GM19452 (cell line): Measurements from ENCODE around the gene STK17A.
A peak's percentile ranks its signal among the peaks of the same experiment; 100 is the strongest.
"Not testable (repeated sequence)": the region's sequence is repeated elsewhere in the genome, so short reads cannot be mapped to it uniquely, and the experiment has no call there.

Experiments
- ATAC-seq: cut with Tn5 transposase; IDR thresholded peaks from one replicate; pipeline ENCODE4 v1.9.1; 2021; ENCODE audit not compliant: unreplicated experiment

The STK17A gene

DNA sequence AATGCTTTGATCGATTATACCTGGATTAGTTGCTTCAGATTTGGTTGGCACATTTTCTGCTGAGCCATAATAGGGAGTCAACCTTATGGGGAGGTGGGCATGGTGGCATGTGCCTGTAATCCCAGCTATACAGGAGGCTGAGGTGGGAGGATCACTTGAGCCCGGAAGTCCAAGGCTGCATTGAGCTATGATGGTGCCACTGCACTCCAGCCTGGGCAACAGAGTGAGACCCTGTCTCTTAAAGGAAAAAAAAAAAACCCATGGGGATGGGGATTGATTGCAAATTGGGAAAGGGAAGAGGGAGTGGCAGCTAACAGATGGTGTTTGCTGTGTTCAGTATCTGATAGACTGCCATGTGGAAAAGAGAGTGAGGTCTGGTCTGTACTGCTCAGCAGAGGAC is 11.1 kb downstream of the STK17A start:
- no peak for ATAC-seq

DNA sequence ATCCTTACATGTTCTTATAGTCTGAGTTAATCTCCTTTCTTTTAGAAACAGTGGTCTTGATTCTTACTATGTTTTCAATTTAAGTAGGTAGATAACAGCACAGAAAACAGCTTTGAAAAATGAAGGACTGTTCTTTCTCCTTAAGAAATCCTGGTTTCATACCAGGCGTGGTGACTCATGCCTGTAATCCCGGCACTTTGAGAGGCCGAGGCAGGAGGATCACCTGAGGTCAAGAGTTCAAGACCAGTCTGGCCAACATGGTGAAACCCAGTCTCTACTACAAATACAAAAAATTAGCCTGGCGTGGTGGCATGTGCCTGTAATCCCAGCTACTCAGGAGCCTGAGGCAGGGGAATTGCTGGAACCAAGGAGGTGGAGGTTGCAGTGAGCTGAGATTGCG is 13.5 kb downstream of the STK17A start:
- ATAC-seq: not testable (repeated sequence)

DNA sequence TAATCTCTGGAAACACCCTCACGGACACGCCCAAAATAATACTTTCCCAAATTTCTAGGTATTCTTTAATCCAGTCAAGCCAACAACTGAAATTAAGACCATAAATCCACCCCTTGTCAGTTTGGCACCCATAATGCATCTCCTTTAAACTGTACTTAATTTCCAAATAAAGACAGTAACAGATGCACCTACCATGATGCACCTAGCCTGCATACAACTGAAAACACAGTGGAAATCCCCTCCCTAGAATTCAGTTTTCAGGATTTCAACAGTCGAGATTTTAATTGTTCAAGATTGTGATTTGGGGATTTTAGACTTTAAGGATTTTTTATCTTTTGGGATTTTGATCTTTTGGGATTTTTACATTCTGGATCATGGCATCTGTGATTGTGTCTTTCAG is 17.1 kb downstream of the STK17A start:
- ATAC-seq: no peak

DNA sequence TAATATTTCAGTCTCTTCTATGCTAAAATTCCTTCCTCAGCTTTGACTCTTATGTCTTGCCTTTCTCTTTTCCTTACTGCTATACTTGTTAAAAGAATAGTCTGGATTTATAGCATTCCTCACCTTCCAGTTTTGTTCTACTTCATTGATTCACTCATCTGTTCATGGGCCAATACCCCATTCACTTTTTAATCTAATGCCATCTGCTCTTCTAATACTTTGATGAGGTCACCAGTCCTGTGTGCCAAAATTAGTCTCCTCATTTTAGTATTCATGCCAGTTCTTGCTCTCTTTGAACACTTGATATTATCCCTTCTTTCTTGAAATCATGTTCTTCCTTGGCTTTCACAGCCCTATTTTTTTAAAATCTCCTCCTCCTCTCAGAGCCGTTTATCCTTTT is 19.3 kb downstream of the STK17A start:
- no peak for ATAC-seq

DNA sequence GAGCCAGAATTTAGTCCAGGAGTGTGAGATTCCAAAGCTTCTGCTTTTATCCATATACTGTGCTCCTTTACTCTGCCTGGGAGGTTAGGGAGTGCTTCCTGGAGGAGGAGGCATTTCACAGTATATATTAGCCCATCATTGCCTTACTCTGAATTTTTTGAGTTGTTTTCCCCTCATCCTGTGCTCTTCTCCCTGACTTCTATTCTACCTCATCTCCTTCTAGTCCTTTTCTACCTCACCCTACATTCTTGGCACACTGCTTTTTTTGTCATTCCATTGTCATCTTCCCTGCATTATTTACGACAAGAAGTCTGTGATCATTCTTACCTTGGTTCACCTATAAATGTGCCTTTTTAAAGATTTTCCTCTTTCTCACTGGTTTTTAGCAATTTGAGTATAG is 21.3 kb downstream of the STK17A start:
- no peak for ATAC-seq

DNA sequence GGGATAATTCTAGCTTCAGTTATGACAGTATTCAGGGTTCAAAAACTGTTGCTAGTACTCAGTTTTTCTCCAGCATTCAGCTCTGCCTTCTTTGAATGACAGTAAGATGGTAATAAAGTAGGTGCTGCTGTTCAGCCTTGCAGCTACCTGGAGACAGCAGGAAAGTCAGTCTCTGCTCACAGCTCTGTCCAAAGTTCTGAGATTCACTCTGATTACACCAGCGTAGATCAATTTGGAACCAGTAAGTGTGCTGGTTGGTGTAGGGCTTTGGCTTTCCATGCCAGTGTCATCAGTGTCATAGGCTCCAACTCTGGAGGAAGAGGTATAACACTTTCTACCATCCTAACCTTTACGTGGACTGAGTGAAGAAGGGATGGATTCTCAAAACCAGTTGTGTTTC is 26.2 kb downstream of the STK17A start:
- no peak for ATAC-seq

DNA sequence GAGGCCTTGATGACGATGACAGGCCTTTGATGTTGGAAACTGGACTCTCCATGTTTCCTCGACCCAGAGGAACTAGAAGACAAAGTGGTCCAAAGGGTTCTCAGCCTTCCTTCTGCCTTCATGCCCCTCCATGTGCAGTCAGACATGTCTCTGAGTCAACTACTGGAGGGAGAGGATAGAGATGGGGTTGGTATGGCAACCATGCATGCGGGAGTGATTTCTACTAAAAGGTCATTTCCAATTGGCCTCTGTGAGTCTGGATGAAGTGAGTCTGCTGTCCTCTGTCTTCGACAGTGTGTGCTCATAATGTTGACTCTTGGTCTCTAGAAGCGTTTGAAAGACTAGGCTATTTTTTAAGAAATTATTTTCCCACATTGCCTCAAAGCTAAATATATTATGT is 29.2 kb downstream of the STK17A start:
- ATAC-seq: no peak

DNA sequence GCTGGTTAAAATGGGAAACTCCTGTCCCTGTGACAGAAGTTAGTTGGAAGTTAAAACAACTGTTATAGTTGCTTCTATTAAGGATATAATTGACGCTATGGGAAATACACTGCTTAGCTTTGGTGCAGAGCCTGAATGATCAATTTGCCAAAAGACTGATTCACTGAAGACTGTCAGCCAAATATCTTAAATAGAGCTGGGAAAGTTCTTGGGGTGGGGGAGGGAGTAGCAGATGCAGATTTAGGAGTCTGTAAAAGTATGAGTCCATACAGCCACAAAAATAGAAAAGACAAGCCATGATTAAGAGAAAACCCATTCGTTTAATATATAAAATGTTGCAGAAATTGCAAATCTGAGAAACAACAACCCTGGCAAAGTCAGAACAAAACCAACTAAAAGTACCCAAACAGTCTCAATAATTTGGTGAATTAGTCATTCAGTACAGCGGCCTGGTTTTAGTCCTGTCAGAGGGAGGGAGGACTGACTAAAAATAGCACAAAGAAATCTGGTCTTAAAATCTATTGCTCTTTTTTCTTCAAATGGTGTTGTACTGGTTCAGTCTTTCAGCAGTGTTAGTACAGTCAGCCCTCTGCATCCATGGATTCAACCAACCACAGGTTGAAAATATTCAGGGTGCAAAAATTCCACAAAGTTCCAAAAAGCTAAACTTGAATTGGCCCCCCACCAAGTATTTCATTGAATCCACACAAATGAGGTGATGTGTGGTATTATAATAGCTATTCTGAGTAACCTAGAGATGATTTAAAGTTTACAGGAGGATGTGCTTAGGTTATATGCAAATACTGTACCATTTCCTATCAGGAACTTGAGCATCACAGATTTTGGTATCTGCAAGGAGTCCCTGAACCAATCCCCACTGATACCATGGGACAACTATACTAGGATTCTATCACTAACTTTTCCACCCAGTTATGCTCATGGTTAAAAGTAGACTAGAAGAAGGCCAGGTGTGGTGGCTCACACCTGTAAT is 30.0 kb downstream of the STK17A start:
- peak; percentile 52 for ATAC-seq

DNA sequence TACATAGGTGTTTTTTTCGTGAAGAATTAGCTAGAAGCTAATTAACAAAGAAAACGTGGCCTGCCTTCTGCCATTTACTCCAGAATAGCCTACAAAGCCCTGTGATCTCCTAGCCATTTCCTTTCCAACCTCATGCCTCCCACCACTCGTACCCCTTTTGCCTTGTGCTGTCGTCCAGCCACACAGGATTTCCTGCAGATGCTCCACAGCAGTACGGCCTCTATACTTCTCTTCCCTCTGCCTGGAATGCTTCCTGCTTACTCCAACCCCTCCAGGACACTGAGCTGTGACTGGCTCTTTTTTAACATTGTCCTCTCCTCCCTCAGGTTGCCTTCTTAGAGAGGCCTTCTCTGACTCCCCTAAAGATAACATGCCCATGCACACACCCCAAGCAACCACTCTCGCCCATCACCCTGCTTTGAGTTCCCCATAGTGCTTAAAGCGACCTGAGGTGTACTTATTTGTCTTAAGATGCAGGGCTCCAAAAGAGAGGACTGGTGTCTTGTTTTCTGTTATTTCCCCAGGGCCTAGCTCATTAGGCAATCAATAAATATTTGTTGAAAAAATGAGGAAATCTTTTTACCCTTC is 32.7 kb downstream of the STK17A start:
- ATAC-seq: no peak

DNA sequence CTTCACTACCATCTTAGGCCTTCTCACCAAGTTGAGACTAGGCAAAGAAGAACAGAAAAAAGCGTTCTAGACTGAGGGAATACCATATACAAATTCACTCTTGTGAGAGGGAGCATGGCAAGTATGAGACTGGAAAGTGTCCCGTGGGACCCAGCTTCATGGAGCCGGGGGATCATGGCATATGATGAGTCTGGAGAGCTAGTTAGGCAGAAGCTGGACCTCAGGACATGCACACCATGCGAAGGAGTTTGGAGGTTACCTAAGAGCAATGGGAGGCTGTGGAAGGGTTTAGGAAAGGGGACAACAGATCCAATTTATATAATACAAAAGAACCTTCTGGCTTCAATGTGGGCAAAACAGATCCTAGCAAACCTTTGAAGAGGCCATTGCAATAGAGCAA is 34.1 kb downstream of the STK17A start:
- ATAC-seq: no peak

DNA sequence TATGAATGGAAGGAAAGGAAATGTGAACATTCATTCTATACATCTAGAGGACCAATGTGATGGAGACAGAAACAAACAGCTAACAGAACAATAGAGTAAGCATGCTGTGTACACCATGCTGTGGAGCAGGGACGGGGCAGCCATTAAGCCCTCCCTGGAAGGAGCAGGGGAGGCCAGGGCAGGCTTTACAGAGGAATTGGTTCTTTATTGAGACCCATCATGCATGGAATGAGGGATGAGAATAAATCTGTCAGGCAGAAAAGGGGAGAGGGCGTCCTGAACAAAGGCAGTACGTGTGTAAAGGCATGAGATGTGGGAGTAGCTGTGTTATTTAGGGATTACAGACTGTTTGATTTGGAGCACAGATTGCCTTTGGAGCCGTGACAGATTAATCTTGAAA is 35.2 kb downstream of the STK17A start:
- no peak for ATAC-seq

DNA sequence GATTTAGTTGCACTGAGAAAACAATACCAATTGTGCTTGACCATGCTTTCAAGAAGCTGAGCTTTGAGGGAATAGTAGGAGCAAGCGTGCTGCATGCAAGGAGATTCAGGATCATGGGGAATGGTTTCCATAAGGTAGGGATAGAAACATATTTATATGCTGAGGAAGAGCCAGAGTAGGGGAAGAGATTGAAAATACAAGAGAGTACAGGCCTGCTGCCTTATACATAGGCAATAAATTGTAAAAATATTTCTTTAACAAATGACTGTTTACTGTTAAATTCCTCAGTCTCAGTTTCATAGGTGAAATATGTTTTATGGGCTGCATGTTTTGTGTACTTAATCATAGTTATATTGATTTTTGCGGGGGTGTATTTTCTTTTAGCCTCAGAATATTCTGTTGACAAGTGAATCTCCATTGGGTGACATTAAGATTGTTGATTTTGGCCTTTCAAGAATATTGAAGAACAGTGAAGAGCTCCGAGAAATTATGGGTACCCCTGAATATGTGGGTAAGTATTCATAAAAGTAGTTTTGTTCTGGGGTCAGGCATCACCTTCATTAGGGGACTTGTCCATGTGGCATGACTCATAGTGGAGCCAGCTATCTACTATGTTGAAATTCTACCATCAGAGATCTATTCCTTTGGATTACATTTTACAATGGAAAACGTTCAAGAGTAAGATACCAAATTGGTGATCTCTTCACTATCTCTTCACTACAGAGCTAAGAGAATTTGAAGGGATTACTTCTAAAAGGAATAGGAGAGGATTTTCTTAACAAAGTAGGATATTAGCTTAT is 36.5 kb downstream of the STK17A start:
- ATAC-seq: no peak

DNA sequence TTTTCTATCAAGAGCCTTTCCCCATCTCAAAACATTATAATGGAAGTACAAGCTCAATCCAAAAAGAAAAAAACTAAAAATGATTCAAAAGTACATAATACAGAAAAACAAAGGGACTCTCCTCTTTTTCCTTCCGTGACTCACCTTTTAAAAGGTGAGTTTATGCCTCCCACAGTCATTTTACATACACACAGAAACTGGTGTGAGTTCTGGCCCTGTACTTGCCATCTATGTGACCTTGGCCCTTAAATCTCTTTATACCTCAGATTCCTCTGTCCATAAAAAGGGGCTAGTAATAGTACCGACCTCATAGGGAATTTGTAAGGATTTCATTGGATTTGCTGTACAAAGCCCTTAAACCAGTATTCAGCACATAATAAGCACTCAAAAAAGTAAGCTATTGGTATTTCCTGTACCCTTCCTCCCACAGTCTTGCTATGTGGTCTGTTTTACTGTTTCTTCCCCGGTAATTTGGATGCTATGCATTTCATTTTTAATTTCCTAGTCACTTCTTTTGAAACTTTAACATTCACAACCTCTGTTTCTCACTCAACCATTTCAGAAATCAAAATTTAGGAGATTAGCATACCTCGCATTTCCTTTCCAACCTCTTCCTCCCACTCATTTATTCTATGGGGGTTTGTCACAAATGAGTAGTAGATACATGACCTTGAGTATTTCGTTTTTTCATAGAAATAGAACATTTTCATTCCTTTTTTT is 39.0 kb downstream of the STK17A start:
- ATAC-seq: no peak

DNA sequence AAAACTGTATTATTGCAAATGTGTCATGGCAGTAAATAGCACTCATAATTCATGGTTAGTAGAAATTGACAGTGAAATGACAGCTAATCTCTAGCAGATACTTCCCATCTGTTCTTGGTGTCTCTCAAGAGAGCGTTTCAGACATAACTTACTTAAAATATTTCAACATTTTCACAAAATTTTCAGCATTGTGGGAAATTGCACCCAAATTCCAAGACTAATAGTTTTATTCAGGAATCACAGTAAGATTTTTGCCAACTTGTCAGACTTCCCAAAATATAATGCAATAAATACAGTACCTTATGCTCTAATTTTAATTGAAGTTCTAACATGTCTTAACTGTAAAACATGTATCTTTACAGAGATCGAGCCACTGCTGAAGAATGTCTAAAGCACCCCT is 41.2 kb downstream of the STK17A start:
- ATAC-seq: no peak

DNA sequence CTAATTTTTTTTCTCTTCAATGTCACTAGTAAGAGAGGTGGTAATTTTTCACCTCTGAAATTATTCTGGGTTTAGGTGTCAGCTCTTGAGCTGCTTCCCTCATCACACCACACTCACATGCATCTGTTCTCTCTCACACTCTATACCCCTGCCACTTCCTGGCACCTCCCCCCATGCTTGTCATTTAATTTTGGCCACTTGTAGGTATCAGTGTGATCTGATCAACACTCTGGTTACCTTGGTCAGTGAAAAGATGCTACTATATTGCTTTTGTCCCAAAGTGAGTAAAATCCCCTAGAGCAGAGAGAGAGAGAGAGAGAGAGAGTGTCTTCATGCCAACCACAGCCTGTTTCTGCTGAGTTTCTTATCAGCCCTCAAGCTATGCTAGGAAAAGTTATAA is 42.5 kb downstream of the STK17A start:
- peak; percentile 67 for ATAC-seq

DNA sequence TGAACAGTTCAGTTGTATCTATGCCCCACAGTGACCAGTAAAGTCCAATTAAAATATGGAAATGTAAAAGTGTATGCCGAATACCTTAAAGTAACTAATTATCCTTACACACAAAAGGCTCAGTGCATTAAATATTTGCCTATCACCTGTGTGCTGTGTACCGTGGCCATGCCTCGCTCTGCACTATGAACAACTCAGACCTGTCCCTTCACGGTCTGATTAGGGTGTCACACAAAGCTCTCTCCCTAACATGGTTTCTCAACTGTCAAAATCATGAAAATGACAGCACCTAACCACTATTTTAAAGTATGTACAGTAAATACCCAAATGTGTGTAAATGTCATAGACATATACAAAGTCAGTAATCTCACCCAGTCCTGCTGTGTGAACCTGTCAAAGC is 43.1 kb downstream of the STK17A start:
- no peak for ATAC-seq

DNA sequence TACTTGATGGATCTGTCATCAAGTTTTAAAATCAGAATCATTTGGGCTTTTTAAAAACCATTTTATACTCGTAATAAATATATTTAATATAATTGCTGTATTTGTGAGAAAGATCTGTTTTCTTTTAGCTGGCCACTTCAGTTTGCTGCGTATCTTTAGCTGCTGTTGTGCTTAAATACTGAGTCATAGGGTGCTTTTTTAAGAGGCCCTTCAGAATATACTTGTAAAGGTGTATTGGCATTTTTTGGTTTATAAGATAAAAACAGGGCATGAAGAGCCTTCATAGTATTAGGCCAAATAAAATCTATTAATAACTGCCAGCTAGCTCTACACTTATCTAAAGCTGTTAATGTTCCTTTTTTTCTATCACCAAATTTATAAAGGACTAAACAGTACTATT is 43.8 kb downstream of the STK17A start:
- ATAC-seq: no peak

DNA sequence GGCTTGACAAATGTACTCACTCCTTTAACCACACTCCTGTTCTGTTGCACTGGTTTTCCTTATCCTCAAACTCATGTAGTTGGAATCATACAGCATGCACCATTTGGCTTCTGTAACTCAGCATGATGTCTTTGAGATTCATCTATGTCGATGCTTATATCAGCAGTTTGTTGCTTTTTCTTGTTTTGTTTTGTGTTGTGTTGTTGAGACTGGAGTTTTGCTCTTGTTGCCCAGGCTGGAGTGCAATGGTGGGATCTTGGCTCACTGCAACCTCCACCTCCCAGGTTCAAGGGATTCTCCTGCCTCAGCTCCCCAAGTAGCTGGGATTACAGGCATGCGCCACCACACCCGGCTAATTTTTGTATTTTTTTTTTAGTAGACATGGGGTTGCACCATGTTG is 44.9 kb downstream of the STK17A start:
- not testable (repeated sequence) for ATAC-seq

DNA sequence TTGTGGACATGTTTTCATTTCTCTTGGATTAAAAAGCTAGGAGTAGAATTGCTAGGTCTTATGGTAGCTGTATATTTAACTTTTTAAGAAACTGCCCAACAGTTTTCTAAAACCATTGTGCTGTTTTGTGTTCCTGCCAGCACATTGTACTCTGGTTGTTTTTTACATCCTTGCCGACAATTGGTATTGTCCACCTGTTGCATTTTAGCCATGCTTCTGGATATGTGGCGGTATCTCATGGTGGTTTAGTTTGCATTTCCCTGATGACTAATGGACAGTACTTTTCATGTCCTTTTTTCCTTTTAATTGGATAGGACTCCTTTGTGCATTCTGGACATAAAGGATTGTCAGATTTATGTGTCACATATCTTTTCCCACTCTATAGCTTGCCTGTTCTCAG is 45.5 kb downstream of the STK17A start:
- no peak for ATAC-seq

DNA sequence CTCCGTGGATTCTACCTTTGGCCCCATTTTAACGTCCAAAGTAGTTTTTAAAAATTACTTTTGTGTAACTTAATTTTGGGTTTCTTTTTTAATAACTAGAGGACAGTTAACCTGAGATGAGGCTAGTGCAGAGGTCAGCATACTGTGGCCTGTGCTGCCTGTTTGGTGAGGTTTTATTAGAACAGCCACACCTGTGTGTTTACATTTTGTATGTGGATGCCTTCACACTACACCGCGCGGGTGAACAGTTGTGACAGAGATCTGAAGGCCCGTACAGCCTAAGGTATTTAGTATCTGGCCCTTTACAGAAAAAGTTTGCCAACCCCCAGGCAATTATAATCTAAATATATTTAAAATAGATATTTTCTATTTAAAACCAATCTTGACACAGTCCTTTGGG is 46.9 kb downstream of the STK17A start:
- no peak for ATAC-seq

DNA sequence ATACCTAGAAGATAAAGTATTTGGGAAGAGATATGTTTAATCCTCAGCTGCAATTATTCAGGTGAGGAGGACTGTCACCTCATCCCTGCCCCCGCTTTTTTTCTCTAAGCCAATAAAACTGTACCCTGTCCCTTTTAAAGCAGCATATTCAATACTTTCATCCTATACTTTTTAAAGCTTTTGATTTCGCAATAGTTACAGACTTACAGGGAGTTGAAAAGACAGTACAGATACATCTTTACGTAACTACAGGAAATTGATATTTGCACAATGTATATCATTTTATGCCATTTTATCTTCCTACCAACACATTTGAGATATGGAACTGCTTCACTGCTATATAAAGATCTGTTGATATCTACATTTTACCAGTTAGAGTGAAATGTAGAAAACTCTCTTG is 47.6 kb downstream of the STK17A start:
- ATAC-seq: no peak
